Neural cell (in vitro differentiated cells): ENCODE results near the gene ZNF883.

Experiments
- CTCF ChIP-seq: fragments of 450-650 bp; IDR thresholded peaks from 2 replicates; pipeline ENCODE4 v1.5.1; 2014; ENCODE audit warnings: antibody characterized with exemption, mild to moderate bottlenecking, moderate library complexity; ENCODE audit not compliant: poor library complexity, severe bottlenecking
- EP300 ChIP-seq: fragments of 450-650 bp; conservative IDR thresholded peaks from 2 replicates; pipeline ENCODE4 v1.6.1; 2014; ENCODE audit warnings: antibody characterized with exemption, mild to moderate bottlenecking, moderate library complexity; ENCODE audit not compliant: poor library complexity, severe bottlenecking
- EZH2 ChIP-seq: fragments of 200-600, 300-800 bp; shearing (Covaris generic), sonication (generic); IDR thresholded peaks from 2 replicates; pipeline ENCODE4 v1.6.1; 2014; ENCODE audit warnings: antibody characterized with exemption, low read length, borderline replicate concordance, mild to moderate bottlenecking; ENCODE audit not compliant: insufficient read depth, poor library complexity, severe bottlenecking
- MXI1 ChIP-seq: fragments of 450-650 bp; conservative IDR thresholded peaks from 2 replicates; pipeline ENCODE4 v1.6.1; 2014; ENCODE audit warnings: antibody characterized with exemption, mild to moderate bottlenecking; ENCODE audit not compliant: poor library complexity, severe bottlenecking
- POLR2AphosphoS5 ChIP-seq: IDR thresholded peaks from 2 replicates; pipeline ENCODE4 v1.6.1; 2012
- REST ChIP-seq: IDR thresholded peaks from 2 replicates; pipeline ENCODE4 v1.6.1; 2012; ENCODE audit warnings: borderline replicate concordance

GRCh38 chr9:112925058-112925641 lies 86.8 kb downstream of the ZNF883 start:
- TF ChIP-seq POLR2AphosphoS5 (no peak), EZH2 (no peak), CTCF (peak; percentile 67), MXI1 (no peak), REST (no peak), EP300 (no peak)
